GM12891 (cell line): ENCODE measurements around the gene AMBP.

Experiments used
- POLR2A ChIP-seq: IDR thresholded peaks from 2 replicates; pipeline ENCODE4 v1.6.1; 2011; ENCODE audit warnings: low read depth, low read length, control low read depth
- POLR2AphosphoS5 ChIP-seq: IDR thresholded peaks from 2 replicates; pipeline ENCODE4 v1.6.1; 2011; ENCODE audit warnings: low read depth, low read length, control low read depth
- TAF1 ChIP-seq: IDR thresholded peaks from 2 replicates; pipeline ENCODE4 v1.6.1; 2011; ENCODE audit warnings: low read depth, low read length, control low read depth

DNA sequence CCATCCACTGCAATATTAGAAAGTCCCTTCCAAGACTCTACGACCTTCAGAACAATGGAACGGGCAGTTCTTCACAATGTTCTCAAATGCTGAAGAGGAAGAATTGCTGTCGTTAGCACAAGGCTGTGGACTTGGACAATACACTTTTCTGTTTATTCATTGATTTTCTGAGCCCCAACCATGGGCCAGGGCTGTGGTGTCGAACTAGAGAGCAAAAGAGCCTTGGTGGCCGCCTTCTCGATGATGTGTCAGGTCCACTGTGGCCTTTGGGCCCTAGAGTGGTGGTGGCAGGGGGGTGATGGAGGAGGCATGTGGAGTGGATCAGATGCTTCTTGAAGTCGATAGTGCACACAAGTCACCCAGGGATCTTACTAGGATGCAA is 39.5 kb upstream of the AMBP start:
- TF ChIP-seq POLR2A = no peak
- no peak for TF ChIP-seq POLR2AphosphoS5
- no peak for TF ChIP-seq TAF1
